HepG2 (cell line): ENCODE measurements around the gene TMPRSS11E. TPM values are rescaled to one million over a fixed set of nuclear protein-coding genes. Genes with fewer than 3 reads are reported as not detected.

ENCODE experiments used
- ARID5B ChIP-seq: IDR thresholded peaks from 2 replicates; pipeline ENCODE4 v1.4.0; 2020; ENCODE audit warnings: mild to moderate bottlenecking, missing genetic modification reagents
- ATM ChIP-seq: fragments of 450-650 bp; IDR thresholded peaks from 2 replicates; pipeline ENCODE4 v1.7.1; 2017; ENCODE audit warnings: mild to moderate bottlenecking, borderline replicate concordance
- IKZF5 ChIP-seq: IDR thresholded peaks from 2 replicates; pipeline ENCODE4 v1.6.1; 2018; ENCODE audit warnings: missing genetic modification reagents, mild to moderate bottlenecking, missing compliant biosample characterization
- KDM3A ChIP-seq: IDR thresholded peaks from 2 replicates; pipeline ENCODE4 v1.6.1; 2018; ENCODE audit warnings: low read depth, missing compliant biosample characterization
- MLX ChIP-seq: IDR thresholded peaks from 2 replicates; pipeline ENCODE4 v1.6.1; 2016
- MTA3 ChIP-seq: sonication (generic); formaldehyde crosslinking; IDR thresholded peaks from 2 replicates; pipeline ENCODE4 v1.4.0; 2020; ENCODE audit warnings: missing genetic modification reagents
- NCOR1 ChIP-seq: fragments of 200-600 bp; sonication (generic); IDR thresholded peaks from 2 replicates; pipeline ENCODE4 v1.7.0; 2017; ENCODE audit warnings: antibody characterized with exemption, low read length, borderline replicate concordance
- NFYB ChIP-seq: sonication (generic); formaldehyde crosslinking; IDR thresholded peaks from 2 replicates; pipeline ENCODE4 v1.4.0; 2020; ENCODE audit warnings: missing genetic modification reagents
- ONECUT2 ChIP-seq: sonication (generic); formaldehyde crosslinking; IDR thresholded peaks from 2 replicates; pipeline ENCODE4 v1.4.0; 2020; ENCODE audit warnings: missing genetic modification reagents
- RERE ChIP-seq: IDR thresholded peaks from 2 replicates; pipeline ENCODE4 v1.6.1; 2016; ENCODE audit warnings: low read depth, missing genetic modification reagents, missing compliant biosample characterization
- SOX6 ChIP-seq, 2 experiments: fragments of 450-650 bp in 1 of 2; sonication (generic) in 1 of 2; formaldehyde crosslinking in 1 of 2; IDR thresholded peaks; 2 replicates each; pipeline versions ENCODE4 v1.4.0 to v1.6.1; 2017 to 2020; ENCODE audit warnings: antibody characterized with exemption in 1 of 2, mild to moderate bottlenecking in 1 of 2, missing genetic modification reagents in 1 of 2
- ZFP36 ChIP-seq: fragments of 150-350 bp; IDR thresholded peaks from 2 replicates; pipeline ENCODE4 v1.6.1; 2018; ENCODE audit warnings: borderline replicate concordance, low read length, low read depth; ENCODE audit not compliant: partially characterized antibody
- ZNF326 ChIP-seq: sonication (generic); formaldehyde crosslinking; IDR thresholded peaks from 2 replicates; pipeline ENCODE4 v1.4.0; 2020; ENCODE audit warnings: missing genetic modification reagents, borderline replicate concordance
- ZNF335 ChIP-seq: sonication (generic); formaldehyde crosslinking; IDR thresholded peaks from 2 replicates; pipeline ENCODE4 v1.4.0; 2020; ENCODE audit warnings: missing genetic modification reagents
- ZNF512 ChIP-seq: sonication (generic); formaldehyde crosslinking; IDR thresholded peaks from 2 replicates; pipeline ENCODE4 v1.4.0; 2020; ENCODE audit warnings: mild to moderate bottlenecking, missing genetic modification reagents
- ZNF564 ChIP-seq: sonication (generic); formaldehyde crosslinking; IDR thresholded peaks from 2 replicates; pipeline ENCODE4 v1.8.1; 2023; ENCODE audit warnings: mild to moderate bottlenecking, missing genetic modification reagents
- ZNF672 ChIP-seq: sonication (generic); formaldehyde crosslinking; IDR thresholded peaks from 2 replicates; pipeline ENCODE4 v1.8.1; 2022; ENCODE audit warnings: missing genetic modification reagents
- ZNF720 ChIP-seq: sonication (generic); formaldehyde crosslinking; IDR thresholded peaks from 2 replicates; pipeline ENCODE4 v1.4.0; 2020; ENCODE audit warnings: missing genetic modification reagents
- ZNF737 ChIP-seq: sonication (generic); formaldehyde crosslinking; IDR thresholded peaks from 2 replicates; pipeline ENCODE4 v1.5.0; 2020; ENCODE audit warnings: missing genetic modification reagents, mild to moderate bottlenecking, borderline replicate concordance
- polyA plus RNA-seq, 8 experiments: library from polyadenylated mRNA; depleted of rRNA in 3 of 8; stranded (reverse) in 7 of 8; unstranded in 1 of 8; fragments of >200 nt; fragmentation: Illumina TruSeq in 4 of 8; extraction: Trizol in 4 of 8; gene quantifications; 2 replicates each; pipeline versions ENCODE4 v1.2.1 to v1.2.3, GENCODE V29; 2011 to 2016; ENCODE audit warnings: low read depth in 4 of 8, missing spikeins in 1 of 8, mixed read lengths in 1 of 8; ENCODE audit not compliant: insufficient read depth in 1 of 8
- total RNA-seq, 5 experiments: library from RNA; depleted of rRNA; stranded (reverse); fragments of >200 nt; fragmentation: Illumina TruSeq; extraction: Trizol; gene quantifications; 2 replicates each; pipeline ENCODE4 v1.2.3, GENCODE V29; 2016; ENCODE audit warnings: low read depth in 1 of 5

The TMPRSS11E gene
- total and polyA plus RNA-seq, 2 of the 13 experiments (the other 11 are each of a cell fraction or from before 2014, with no cell fraction given): not detected

- TF ChIP-seq ARID5B (CRISPR knock-in tag) (peak; percentile 54; the same call in 1 of the 2 replicates), ZNF326 (CRISPR knock-in tag) (no peak), ZNF737 (no peak), RERE (CRISPR knock-in tag) (no peak), NCOR1 (no peak), NFYB (CRISPR knock-in tag) (no peak), ZNF672 (CRISPR knock-in tag) (no peak), ONECUT2 (CRISPR knock-in tag) (no peak), ZNF720 (no peak), SOX6 (IDR thresholded peaks at IDR 0.05) (no peak), SOX6 (CRISPR knock-in tag; IDR thresholded peaks at IDR 0.05) (peak; percentile 39; the same call in 1 of the 2 replicates), IKZF5 (CRISPR knock-in tag) (no peak), KDM3A (CRISPR knock-in tag) (no peak), MLX (no peak), ZNF564 (CRISPR knock-in tag) (no peak), ZNF335 (no peak), MTA3 (CRISPR knock-in tag) (no peak), ZNF512 (CRISPR knock-in tag) (no peak), ATM (no peak), ZFP36 (no peak)
Measured at GRCh38 chr4:68520985-68521384, 73.7 kb downstream of the TMPRSS11E start (continued).
